HPDE6-E6E7 (cell line): ENCODE results near the gene SGPP2.

Experiments
- DNase-seq: peaks from one replicate; pipeline ENCODE4 v3.0.0; 2011; ENCODE audit warnings: missing footprints; ENCODE audit errors: extremely low spot score

SGPP2 gene

DNA sequence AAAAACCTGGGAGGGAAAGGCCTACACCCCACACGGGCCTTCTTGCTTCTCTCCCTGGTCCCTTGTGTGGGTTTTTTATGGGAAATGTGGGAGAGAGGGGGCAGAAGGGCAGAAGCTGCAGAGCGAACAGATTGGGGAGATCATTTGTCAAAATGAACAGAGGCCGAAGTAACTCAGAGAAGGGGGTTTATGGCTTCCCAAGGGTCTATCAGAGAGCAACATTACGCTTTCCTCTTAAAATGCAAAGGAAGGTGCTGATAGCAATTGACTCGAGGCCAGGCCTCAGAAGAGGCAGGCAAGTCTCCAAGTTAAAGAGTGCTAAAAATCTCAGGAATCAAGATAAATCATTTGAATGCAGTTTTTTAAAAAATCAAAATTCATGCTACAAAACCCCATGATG is 101.5 kb downstream of the SGPP2 start:
- DNase-seq, result no peak

DNA sequence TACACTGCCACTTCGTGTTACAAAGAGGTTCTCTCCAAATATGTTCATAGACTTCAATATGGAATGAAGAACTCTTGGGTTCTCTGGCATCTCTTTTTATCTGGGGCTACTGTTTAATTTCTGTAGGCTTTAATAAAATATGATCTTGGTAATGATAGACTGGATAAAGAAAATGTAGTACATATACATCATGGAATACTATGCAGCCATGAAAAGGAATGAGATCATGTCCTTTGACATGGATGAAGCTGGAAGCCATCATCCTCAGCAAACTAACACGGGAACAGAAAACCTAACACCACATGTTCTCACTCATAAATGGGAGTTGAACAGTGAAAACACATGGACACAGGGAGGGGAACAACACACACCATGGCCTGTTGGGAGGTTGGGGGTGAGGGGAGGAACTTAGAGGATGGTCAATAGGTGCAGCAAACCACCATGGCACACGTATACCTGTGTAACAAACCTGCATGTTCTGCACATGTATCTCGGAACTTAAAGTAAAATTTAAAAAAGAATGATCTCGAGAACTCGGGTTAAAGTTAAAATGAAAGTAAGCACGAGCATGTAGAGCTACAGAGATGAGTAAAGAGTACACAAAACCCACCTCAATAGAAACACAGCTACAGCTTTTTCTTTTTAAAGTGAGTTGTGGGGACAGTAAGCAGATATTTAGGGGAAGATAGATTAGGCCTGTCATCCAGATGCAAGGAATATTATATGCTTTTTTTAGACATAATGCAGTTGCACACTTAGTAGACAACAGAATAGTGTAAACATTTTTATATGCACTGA is 102.3 kb downstream of the SGPP2 start:
- DNase-seq, result no peak

DNA sequence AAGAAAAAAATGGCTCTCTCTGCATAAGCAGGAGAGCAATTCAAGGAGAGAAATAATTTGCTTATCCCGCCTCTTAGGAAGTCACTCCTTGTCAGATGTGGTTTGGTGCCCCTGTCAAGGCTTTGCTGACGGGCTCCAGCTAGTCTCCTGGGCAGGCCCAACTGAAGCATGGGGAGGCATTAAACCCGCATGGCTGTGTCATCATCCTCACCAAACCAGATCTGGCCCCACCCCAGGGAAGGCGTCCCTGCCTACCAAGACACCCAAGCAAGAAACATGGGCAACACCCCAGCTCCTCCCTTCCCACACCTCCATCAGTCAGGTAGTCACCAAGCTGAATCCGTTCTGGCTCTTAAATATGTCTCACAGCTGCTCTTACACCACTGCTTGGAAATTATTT is 108.0 kb downstream of the SGPP2 start:
- peak; percentile 59 for DNase-seq

DNA sequence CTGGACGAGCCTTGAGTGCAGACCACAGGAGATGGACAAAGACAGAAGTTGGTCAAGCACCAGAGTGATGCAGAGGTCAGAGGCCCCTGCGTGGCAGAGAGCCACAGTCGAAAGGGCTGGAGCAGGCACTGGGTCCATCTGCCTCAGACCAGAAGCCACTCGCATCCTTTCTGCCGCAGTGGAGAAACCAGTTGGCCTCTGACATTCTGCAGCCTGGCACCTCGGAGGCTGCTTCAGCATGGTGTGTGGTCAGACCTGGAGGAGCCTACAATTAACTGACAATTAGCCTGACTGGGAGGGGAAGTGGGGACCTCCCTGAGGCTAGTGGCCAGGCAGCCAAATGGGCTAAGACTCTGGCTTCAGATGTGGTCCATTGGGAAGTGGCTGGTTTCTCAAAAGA is 111.1 kb downstream of the SGPP2 start:
- no peak for DNase-seq

DNA sequence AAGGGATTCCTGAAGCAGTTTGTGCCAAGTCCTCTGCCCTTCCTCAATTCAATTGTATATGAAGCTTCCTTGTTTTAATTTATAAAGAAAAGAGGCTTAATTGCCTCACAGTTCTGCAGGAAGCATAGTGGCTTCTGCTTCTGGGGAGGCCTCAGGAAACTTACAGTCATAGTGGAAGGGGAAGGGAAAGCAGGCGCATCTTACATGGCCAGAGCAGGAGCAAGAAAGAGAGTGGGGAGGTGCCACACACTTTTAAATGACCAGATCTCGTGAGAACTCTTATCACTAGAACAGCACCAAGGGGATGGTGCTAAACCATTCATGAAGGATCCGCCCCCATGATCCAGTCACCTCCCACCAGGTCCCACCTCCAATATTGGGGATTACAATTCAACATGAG is 114.2 kb downstream of the SGPP2 start:
- no peak for DNase-seq

DNA sequence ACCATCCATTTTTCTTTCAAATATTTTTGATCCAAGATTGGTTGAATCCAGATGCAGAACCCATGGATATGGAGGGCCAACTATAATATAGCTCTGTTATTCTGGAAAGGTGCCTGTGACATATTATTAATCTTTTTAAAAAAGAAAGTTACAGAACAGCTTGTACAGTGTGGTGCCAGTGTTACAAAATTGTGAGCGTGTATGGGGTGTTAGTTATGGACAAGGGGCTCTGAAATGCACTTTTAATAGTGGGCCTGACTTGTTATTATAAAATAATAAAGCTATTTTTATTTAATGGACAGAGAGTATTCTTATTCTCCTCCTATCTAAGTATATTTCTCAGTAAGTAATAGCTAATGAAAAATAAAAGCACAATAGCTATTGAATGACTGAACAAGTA is 120.3 kb downstream of the SGPP2 start:
- DNase-seq, result no peak

DNA sequence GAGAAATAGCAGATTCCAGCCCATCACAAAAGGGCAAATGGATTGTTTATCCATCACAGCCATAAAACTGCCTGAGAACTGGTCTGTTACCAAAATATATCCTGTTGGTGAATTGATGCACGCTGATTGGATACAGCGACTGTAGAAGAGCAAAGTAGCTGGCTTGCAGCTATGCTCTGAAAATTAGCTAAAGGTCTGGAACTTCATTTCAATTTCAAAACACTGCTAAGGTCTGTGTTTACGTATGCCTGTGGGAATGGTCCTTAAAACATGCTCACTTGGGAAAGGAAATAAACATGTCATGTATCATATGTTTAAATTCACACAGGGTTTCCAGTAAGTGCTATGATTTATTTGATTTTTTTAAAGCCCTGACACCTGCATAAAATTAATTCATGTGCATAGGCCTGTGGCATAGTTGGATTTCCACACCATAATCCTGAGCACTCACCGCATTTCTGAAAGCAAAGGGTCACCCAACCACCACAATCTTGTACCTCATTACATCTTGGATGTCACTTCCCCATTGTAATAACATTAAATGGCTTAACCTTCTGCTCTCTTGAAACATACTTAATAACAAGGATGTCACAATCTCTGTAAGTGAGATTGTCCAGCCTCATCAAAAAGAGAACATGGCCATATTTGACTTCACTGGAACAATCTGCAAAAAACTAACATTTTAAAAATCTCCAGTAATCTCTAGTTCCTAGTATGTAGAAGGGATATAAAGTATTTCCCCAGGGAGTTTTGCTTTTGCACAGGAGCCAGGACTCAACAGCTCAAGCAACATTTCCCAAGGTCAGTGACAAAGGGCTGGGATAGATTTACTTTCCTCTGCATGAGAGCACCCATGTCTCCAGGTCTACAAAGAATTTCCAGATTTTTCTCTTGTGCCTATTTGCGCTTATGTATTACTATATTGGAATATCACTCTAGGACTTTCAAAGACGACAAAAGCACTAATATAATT is 121.8 kb downstream of the SGPP2 start:
- no peak for DNase-seq

DNA sequence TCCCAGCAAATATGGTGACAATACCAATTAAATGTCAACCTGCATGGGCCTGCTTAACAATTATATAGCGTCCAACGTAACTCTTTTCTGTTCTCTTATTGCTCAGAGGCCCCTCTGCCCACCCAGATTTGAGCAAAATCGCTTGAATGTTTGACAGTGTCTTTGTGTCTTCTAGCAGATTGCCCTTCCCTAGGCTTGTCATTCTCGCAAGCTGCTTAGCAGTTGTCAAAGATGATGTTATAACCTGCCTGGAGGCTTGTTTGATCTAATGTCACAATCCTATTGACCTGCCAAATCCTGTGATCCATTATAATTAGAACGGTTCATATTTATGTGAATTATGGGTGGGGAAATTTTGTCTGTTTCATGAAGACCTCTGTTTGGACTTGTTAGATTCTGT is 122.7 kb downstream of the SGPP2 start:
- DNase-seq, result no peak

DNA sequence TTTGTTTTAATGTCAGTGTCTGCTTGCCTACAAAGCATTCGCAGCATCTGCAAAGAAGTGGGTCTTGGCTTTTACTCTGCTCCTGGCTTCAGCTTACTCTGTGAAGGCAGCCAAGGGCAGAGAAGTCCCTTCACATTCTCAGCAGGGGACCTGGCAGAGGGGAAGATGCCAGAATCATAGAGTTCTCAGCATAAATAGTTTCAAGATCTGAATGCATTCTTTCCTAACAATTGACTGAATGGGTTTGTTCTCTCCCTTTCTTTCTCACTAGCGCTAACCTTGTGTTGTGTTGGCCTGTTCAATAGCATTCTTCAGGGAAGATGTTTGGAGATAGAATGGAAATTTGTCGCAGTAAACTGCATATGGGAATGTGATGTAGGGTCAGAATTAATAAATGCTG is 124.6 kb downstream of the SGPP2 start:
- DNase-seq, result no peak

DNA sequence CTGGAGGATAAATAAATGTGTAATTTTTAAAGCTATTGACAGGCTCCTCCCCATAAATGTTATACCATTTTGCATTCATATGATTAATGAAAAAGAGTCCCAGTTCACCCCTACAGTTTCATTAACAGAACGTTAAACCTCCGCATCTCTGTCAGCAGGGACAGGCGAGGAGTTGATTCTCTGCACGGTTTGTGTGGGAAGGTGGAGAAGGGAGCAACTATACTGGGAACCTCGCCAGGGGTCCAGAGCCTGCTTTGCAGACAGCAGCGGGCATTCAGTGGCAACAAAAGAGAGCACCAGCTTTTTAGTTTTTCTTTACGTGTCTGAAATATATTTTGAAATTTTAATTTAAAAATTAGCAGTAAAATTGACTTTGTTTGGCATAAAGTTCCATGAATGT is 130.2 kb downstream of the SGPP2 start:
- no peak for DNase-seq

DNA sequence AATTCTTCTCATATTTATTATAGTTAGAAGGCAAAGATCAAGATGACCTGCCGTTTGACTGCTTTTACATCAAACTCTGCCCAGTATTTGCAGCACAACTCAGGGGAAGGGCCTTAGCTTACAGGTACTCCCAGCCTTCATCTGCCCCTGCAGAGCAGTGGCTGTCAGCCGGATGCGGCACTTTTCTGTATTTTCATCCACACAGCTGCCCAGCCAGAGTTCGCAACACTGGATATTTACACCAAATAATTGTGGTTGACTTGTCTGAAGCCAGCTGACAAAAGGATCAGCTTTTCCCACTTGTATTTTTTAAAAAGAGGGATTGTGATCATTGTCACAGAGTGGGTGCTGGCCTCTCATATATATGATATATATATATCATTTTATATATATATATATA is 136.8 kb downstream of the SGPP2 start:
- DNase-seq, result no peak

DNA sequence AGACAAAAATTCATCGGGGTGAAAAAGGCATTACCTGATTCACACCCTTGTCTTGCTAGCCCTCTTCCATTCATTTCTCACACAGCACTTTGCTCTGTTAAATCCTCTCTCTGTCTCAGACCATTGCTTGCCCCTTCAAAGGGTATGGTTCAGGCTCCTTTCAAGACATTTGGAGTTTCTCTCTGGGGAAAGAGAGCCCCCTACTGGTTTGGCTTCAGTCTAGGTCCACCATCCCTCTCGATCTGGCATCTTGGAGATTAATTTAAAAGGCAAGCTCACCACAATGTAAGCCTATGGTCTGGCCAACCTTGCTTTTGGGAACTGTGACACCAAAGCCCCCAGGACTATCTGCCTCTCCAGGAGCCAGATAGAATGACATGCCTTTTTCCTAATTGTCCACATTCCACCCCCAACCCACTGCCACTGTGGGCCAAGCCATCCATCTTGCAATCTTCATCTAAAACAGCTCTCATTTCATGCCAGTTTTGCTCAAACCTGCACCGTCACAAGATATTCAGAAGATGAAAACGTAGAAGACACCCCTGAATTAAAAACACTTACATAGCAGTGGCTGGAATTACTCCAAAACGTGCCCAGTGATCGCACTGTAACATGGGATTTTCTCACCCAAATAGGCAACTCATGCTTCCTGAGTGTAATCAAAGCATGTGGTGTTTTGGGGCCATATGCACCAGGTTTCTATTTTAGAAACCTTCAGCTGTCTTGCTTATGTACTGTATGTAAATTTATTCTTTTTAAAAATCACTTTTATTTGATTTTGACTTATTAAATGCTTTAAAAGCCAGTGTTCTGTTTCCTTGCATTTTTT is 137.7 kb downstream of the SGPP2 start:
- peak; percentile 36 for DNase-seq

DNA sequence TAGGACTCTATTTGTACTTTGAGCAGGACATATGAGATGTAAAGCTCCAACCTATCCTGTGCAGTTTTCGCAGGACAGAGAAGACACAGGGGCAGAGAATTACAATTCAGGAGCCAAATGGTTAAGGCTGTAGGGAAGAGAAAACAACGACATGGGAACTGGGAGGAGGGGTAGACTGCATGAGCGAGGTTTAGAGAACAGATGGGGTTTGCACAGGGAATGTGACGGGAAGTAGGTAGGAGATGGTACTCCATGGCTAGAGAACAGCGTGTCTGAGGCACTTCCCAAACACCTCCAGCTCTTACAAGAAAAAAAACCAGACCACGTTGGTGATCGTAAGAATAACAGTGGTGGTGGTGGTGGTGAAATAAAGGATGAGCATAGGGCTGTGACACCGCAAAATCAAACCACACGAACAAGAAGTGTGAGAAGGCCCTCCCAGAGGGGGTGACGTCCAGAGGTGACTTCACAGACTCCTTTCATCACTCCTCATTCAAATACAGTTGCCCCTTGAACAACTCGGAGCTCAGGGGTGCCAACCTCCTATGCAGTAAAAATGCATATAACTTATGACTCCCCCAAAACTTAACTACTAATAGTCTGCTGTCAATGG is 138.9 kb downstream of the SGPP2 start:
- DNase-seq, result no peak

DNA sequence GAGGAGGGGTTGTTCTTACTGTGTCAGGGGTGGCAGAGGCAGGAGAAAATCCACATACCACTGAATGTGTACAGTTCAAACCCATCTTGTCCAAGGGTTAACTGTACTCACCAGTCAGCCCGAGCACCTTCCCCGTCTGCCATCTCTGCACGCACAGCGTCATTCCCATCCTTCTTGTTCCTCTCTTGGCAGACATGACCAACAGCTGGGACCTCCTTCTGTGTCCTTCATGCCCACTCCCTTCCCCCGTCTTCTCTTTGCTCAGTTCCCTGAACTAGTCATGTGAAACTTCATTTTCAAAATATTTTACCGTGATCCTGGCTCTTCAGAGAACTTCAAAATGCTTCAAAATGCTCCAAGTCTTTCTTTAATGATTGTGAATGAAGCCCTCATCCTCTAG is 139.6 kb downstream of the SGPP2 start:
- DNase-seq, result no peak

DNA sequence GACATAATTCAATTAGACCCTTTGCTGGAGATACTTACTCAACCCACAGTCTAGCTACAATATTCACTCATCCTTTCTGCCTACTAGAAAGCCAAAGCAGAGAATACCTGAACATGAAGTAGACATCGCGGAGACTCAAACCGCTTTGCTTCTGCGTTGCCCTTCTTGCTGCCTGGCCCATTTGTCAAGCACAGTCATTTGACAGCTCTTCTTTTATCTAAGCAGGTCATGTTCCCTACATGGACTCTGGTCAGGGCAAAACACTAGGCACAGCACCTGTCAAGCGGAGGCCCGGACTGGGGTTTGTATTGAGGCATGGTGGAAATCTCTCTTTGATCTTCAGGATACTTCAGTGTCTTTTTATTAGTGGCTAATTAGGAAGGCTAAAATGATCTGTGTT is 141.9 kb downstream of the SGPP2 start:
- no peak for DNase-seq

DNA sequence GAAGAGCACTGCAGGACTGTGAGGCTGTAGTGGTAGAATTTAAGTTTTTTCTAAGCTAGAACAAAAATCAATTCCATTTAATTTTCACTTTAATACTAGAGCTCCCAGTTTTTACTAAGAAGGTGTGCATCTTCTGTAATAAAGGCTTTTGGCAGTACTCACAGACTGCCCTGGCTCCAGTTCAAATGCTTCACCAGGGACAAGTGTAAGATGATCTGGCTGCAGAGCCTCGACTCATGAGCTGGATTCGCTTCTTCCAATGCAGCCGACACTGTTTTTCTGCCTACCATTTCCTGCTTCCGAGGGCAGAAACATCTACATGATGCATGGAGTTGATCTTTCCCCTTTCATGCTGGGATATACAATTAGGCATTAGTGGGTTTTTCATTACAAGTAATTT is 144.5 kb downstream of the SGPP2 start:
- DNase-seq, result no peak

DNA sequence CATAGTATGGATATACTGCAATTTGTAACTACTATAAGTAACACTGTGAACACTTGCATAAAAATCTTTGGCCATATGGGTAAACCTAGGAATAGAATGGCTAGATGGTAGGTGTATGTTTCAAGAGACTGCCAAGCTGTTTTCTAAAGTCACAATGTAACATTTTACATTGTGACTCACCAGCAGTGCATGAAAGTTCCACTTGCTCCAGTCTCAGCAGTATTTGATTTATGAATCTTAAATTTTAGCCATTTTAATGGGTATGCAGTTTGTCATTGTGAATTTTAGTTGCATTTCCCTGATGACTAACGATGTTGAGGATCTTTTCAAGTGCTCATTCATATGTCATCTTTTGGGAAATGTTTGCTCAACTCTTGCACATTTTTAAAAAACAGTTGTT is 145.5 kb downstream of the SGPP2 start:
- no peak for DNase-seq

DNA sequence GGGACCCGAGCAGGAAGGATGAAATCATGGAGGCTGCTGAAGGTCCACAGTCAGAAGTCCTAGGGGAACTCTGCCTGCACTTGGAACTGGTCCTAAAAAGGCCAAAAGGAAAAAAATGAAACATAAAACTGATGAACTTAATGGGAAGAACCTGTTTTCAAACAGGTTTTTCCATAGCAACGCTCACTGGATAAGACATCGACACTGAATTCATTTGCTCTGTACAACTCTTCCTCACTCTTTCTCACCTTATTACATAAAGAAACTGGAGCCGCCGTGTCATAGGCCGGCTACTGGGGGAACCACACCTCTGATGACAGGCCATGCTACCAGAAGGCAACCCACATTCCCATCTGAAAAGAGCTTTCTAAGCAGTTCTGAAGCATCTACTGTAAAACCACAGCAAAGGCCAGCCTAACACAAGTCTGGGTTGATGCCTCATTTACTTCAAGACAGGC is 147.9 kb downstream of the SGPP2 start:
- DNase-seq, result peak; percentile 19

DNA sequence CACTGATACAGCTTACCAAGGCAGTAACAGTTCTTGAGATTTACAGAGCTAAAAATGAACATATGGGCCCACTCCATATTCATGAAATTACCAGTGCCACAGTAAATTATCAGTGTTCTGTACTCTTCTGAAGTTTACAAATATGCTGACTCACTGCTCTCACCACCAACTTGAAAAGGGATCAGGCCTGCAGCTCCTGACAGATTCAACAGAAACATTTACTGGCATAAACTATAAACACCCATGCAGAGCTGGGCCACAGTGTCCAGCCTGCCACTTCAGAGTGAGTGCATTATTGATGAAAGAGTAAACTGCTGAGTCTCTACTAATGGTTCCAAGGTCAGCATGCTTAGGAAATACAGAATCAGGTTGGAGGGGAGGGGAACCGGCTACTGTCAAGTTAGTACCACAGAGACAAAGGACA is 148.4 kb downstream of the SGPP2 start:
- no peak for DNase-seq

DNA sequence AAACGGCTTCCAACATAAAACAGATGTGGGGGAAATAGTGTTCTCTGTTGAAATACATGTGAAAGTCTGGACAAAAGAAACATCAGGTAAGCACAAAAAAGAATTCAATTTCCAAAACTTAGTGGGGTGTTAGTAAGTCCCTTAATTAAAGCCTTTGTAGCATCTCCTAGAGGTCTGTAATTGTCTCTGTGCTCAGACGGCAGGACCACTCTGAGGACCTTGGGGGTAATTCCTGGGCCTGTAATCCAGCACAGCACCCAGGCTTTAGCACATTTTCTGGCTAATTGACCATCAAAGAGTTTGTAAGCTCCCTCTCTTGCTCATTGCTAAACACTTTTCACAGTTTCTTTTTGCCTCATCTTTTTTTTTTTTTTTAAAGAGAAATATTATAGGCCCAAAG is 151.3 kb downstream of the SGPP2 start:
- DNase-seq, result no peak
